ENCODE results near the gene NUMB. TPM values are rescaled to one million over a fixed set of nuclear protein-coding genes. Genes with fewer than 3 reads are reported as not detected.

NUMB gene
- total and polyA plus RNA-seq, 2 of the 4 experiments (the other 2 are of a cell fraction): 45.9 to 114 TPM

DNA sequence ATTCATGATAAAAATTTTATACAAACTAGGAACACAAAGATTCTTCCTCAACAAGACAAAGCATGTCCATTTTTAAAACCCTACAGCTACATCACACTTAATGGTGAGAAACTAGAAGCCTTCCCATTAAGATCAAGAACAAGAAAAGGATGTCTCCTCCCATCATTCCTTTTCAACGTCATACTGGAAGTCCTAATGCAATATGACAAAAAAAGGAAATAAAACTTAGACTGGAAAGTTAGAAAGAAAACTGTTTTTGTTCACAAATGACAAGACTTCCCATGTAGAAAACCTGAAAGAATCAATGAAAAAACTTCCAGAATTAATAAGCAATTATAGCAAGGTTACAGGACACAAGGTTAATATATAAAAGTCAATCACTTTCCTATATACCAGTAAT, 82.5 kb downstream of the NUMB start:
- in situ Hi-C loops (cut with MboI; ENCODE audit: low sequenced_read_pairs) (no loop called here), intact Hi-C loops (cut with micrococcal nuclease) (no loop called here), dilution Hi-C loops (cut with HindIII; ENCODE audit: low sequenced_read_pairs, unreplicated experiment) (no loop called here)
- DNase-seq (no peak), ATAC-seq (ENCODE audit: low read depth) (no peak)
- Histone ChIP-seq H3K23ac (ENCODE audit: low read depth, low read length) (no peak overlapping the region), H3K56ac (ENCODE audit: extremely low read depth, insufficient read depth, low read length) (no peak overlapping the region), H3K4ac (ENCODE audit: low read depth, low read length) (no peak overlapping the region), H2BK5ac (ENCODE audit: low read depth, low read length, poor library complexity, severe bottlenecking) (no peak overlapping the region), H3K4me1 (ENCODE audit: control insufficient read depth, insufficient read depth, low read length) (no peaks in the 10 kb centered on the region), H2AK9ac (replicated peaks; ENCODE audit: low read depth, low read length, poor library complexity) (no peak overlapping the region), H2BK20ac (ENCODE audit: low read depth, low read length) (no peak overlapping the region), H3K9me3 (ENCODE audit: control insufficient read depth, insufficient read depth, low read length) (no peaks in the 10 kb centered on the region), H4K5ac (ENCODE audit: low read depth, low read length) (no peak overlapping the region), H3K14ac (replicated peaks; ENCODE audit: low read depth, low read length) (no peak overlapping the region), H3K4me2 (ENCODE audit: low read depth, low read length) (no peak overlapping the region), H4K91ac (ENCODE audit: insufficient read depth, low read depth, low read length) (no peak overlapping the region), H3K27ac (ENCODE audit: insufficient read depth, low read length) (no peak overlapping the region), H3K79me1 (ENCODE audit: low read depth in 1 of 2, low read length in 2 of 2) (peaks cover 16 to 73% of the 10 kb centered on the region in 2 experiments; a peak in 3 of 4 replicates), H3K9me1 (ENCODE audit: insufficient read depth, low read length) (peaks cover 3% of the 10 kb centered on the region), H3K18ac (ENCODE audit: low read depth, low read length) (no peak overlapping the region), H3K36me3 (ENCODE audit: control insufficient read depth, insufficient read depth, low read length) (peaks cover 6% of the 10 kb centered on the region), H2BK120ac (ENCODE audit: low read depth, low read length) (no peak overlapping the region), H3K27me3 (ENCODE audit: control insufficient read depth, insufficient read depth, low read length) (no peaks in the 10 kb centered on the region), H2BK15ac (ENCODE audit: low read depth, low read length) (no peak overlapping the region), H2AK5ac (ENCODE audit: low read depth, low read length) (no peak overlapping the region), H4K20me1 (ENCODE audit: insufficient read depth, low read length) (peaks cover 46% of the 10 kb centered on the region; the same call in 1 of the 2 replicates), H4K8ac (ENCODE audit: low read depth in 2 of 2, low read length in 2 of 2) (no peak overlapping the region), H3K4me3 (ENCODE audit: insufficient read depth, low read depth, low read length) (no peak overlapping the region), H3K9ac (ENCODE audit: low read depth, low read length) (no peak overlapping the region), H2AFZ (replicated peaks; ENCODE audit: low read length, poor library complexity) (no peak overlapping the region)
- ChIA-PET CTCF (no interaction called here), POLR2A (ENCODE audit: unreplicated experiment) (no interaction called here)
- TF ChIP-seq RFX5 (IDR thresholded peaks at IDR 0.05; ENCODE audit: low read depth, low read length): no peak
- TF ChIP-seq, protein P1, sequence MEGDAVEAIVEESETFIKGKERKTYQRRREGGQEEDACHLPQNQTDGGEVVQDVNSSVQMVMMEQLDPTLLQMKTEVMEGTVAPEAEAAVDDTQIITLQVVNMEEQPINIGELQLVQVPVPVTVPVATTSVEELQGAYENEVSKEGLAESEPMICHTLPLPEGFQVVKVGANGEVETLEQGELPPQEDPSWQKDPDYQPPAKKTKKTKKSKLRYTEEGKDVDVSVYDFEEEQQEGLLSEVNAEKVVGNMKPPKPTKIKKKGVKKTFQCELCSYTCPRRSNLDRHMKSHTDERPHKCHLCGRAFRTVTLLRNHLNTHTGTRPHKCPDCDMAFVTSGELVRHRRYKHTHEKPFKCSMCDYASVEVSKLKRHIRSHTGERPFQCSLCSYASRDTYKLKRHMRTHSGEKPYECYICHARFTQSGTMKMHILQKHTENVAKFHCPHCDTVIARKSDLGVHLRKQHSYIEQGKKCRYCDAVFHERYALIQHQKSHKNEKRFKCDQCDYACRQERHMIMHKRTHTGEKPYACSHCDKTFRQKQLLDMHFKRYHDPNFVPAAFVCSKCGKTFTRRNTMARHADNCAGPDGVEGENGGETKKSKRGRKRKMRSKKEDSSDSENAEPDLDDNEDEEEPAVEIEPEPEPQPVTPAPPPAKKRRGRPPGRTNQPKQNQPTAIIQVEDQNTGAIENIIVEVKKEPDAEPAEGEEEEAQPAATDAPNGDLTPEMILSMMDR (conservative IDR thresholded peaks at IDR 0.05; ENCODE audit: low read depth, low read length): no peak
- TF ChIP-seq, protein P2, sequence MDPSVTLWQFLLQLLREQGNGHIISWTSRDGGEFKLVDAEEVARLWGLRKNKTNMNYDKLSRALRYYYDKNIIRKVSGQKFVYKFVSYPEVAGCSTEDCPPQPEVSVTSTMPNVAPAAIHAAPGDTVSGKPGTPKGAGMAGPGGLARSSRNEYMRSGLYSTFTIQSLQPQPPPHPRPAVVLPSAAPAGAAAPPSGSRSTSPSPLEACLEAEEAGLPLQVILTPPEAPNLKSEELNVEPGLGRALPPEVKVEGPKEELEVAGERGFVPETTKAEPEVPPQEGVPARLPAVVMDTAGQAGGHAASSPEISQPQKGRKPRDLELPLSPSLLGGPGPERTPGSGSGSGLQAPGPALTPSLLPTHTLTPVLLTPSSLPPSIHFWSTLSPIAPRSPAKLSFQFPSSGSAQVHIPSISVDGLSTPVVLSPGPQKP (IDR thresholded peaks at IDR 0.05; ENCODE audit: borderline replicate concordance, low read depth, low read length): no peak
- no peak for TF ChIP-seq RCOR1 (IDR thresholded peaks at IDR 0.05; ENCODE audit: insufficient replicate concordance, low read length)
- TF ChIP-seq, protein P3, sequence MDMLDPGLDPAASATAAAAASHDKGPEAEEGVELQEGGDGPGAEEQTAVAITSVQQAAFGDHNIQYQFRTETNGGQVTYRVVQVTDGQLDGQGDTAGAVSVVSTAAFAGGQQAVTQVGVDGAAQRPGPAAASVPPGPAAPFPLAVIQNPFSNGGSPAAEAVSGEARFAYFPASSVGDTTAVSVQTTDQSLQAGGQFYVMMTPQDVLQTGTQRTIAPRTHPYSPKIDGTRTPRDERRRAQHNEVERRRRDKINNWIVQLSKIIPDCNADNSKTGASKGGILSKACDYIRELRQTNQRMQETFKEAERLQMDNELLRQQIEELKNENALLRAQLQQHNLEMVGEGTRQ (IDR thresholded peaks at IDR 0.05; ENCODE audit: low read depth, low read length): no peak
- no peak for TF ChIP-seq POLR2A (IDR thresholded peaks at IDR 0.05; ENCODE audit: low read depth, low read length)
- no peak for TF ChIP-seq FOS (IDR thresholded peaks at IDR 0.05; ENCODE audit: low read depth, low read length)
- no peak for TF ChIP-seq CEBPB (IDR thresholded peaks at IDR 0.05; ENCODE audit: low read depth, low read length)
- no peak for TF ChIP-seq CHD1 (IDR thresholded peaks at IDR 0.05; ENCODE audit: low read depth, low read length)
- TF ChIP-seq MAFK (IDR thresholded peaks at IDR 0.05; ENCODE audit: low read depth, low read length): no peak
- BruUV-seq (replicated peaks): no TSS peak
- no CpG with 5 or more reads among the region's 1 CpG for WGBS, 2 experiments (ENCODE audit: extremely low coverage in 2 of 2, insufficient read length in 1 of 2)

All from IMR-90 (cell line).